GM20000 (cell line): Measurements from ENCODE around the gene CTNND2.

ENCODE experiments used
- DNase-seq: peaks from one replicate; pipeline ENCODE4 v3.0.0; 2012; ENCODE audit warnings: low spot score
- TF ChIP-seq, protein P1 (sequence below): IDR thresholded peaks from 2 replicates; pipeline ENCODE4 v1.5.1; 2012; ENCODE audit warnings: mild to moderate bottlenecking, control low read depth; ENCODE audit errors: extremely low read depth, missing control alignments

Gene CTNND2

DNA sequence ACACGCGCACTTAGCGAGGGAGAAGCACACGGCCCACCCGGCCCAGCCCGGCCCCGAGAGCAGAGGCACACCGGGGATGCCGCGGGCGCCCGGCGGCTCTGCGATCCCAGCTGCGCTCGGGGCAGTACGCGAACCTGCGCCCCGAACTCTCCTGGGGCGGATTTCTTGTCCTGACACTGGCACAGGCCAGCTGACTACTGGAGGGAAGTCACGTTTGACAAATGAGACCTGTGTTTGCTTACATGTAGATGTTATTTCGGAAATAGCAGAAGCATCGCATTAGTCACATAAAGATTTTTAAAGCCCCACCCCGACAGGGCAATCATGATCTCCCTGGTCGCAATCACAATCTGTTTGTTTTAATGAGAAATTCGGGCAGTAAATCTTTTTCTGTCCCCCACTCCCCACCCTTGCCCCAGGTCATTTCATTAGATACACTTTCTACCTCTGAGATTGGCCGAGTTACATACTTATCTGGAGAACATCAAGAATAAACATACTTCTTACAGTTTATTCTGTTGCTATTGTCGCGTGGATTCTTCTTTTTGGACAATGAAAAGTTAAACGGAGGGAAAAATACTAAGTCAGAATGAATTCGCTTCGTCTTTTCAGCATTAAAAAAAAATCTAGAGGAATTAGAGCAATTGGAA, 518.9 kb downstream of the CTNND2 start:
- DNase-seq = no peak
- TF ChIP-seq, protein P1, sequence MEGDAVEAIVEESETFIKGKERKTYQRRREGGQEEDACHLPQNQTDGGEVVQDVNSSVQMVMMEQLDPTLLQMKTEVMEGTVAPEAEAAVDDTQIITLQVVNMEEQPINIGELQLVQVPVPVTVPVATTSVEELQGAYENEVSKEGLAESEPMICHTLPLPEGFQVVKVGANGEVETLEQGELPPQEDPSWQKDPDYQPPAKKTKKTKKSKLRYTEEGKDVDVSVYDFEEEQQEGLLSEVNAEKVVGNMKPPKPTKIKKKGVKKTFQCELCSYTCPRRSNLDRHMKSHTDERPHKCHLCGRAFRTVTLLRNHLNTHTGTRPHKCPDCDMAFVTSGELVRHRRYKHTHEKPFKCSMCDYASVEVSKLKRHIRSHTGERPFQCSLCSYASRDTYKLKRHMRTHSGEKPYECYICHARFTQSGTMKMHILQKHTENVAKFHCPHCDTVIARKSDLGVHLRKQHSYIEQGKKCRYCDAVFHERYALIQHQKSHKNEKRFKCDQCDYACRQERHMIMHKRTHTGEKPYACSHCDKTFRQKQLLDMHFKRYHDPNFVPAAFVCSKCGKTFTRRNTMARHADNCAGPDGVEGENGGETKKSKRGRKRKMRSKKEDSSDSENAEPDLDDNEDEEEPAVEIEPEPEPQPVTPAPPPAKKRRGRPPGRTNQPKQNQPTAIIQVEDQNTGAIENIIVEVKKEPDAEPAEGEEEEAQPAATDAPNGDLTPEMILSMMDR = no peak

DNA sequence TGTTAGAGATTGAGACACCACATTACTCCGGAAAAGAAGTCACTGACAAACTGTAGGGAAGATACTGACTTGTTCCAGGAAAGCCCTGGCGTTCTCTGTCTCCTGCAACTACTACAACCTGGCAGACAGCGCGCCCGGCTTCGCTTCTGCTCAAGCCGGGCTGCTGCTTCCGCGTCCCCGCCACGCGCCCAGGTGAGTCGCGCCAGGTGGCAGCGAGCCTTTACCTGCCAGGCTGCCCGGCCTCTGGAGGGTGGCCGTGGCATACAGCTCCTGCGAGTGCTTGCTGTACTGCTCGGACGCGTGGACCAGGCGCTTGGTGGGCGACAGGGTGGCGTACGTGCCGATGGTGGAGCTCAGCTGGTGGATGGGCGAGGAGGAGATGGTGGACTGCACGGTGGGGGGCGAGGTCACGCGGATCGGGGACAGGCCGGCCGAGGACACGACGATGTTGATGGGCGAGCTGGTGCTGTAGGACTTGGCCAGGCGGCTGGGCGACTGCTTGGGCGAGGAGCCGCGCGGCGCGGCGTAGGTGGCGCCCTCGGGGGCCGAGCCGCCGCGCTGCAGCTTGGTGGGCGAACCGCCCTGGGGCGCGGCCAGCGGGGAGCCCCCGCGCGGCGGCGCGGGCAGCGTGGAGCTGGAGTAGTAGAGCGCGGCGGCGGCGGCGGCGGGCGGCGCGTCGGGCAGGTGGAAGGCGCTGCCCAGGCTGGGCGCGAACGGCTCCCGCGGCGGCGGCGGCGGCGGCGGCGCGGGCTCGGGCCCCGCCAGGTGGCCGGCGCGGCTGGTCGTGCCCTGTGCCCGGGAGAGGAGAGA, 519.6 kb downstream of the CTNND2 start:
- TF ChIP-seq, protein P1 = no peak
- peak; percentile 12 for DNase-seq

DNA sequence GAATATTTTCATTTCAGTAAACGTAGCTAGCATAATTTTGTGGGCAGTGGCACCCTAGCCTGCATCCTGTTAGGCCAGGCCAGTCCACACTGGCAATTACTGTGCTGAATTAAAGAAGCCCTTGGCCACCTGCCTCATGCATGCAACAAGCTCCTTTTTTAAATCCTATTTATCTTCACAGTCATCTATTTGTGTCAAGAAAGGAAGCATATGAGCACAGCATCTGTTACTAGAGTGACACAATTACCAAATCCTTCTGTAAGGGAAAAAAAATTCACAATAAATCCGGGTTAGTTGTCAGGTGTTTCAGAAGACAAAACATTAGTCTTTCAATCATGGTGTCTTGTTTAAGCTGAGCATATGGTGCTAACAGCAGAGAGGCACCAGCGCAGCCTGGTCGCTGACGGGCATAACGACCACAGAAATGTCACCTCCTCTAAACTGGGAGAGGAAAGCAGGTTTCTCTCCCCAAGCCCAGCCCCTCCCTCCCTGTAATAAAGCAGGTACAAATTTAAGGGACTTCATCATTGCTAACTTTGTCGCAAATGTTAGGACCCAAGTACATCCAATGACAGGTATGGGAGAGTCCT, 520.6 kb downstream of the CTNND2 start:
- TF ChIP-seq, protein P1 = no peak
- DNase-seq = no peak

DNA sequence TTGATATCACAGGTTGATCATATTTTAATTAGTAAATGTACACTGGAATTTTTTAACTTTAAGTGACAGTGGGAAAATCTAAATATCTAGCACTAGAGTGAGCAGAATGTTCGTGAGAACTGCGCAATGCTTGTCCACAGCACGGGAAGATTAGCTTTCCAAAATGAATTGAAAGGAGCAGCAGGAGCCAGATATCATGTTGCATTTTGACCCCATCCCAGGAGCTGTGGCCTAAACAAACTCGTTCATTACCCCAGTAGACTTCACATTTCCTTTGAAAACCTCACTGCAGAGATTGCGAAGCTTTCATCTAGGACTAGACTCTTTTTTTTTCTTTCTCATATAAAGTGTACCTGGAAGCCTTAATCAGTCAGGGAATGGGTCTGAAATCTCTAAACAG, 525.8 kb downstream of the CTNND2 start:
- TF ChIP-seq, protein P1 = no peak
- no peak for DNase-seq

DNA sequence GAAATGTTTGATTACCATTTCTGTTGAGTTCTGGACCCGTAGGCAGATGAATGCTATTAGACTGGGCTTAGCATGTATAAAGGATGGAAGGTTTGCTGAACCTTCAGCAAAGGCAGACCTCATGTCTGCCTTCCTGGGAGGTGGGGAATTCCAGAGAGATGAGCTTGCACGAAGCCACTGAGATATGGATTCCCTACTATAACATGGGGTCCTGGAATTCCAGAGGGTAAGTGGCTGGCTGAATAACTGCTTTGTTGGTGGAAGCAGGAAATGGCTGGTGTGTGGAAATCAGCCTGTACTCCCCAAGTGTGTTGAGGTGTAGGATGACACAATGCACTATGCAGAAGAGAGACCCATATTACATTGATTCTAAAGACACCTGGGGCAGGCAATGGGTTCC, 526.4 kb downstream of the CTNND2 start:
- no peak for DNase-seq
- TF ChIP-seq, protein P1 = no peak

DNA sequence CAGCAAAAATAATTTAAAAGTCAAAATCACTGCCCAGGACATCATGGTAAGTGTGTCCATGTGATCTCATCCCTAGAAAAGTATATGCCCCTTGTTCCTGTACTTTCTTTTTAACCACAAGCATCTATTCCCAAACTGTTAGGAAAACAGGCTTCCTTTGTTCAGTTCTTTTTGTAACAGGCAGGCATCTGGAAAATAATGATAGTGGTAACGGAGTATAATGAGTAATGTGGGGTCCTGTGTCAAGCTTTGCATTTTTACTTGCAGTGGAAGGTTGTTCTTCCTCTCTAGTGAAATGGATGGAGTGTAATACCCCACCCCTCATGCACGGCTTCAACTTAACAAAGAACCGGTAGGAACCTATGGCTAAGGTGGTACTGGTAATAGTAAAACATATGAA, 532.1 kb downstream of the CTNND2 start:
- TF ChIP-seq, protein P1 = no peak

DNA sequence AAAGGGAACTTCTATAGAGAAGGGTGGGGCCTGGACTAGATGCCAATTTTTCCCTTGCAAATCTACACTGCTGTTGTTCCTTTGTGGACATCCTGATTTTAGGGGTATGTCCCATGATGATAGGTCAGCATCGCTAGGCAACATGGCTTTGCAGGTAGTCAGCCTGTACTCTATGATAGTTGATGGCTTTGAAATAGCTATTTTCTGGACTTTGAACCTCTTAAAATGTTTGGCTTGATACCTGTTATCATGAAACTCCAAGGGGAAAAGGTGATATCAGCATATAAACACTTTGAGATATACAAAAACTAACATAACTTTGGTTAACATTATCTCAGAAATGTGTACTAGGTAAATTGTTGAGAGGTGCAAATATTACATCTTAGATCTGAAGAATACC, 533.2 kb downstream of the CTNND2 start:
- DNase-seq = no peak
- TF ChIP-seq, protein P1 = no peak

More for the DNA sequence above, 532.1 kb downstream of the CTNND2 start:
- no peak for DNase-seq
